IMR-90 (cell line): ENCODE measurements around the gene TMEM132A. TPM values are rescaled to one million over a fixed set of nuclear protein-coding genes. Genes with fewer than 3 reads are reported as not detected.

Experiments used
- ATAC-seq: fragments of 200-7000 bp; cut with Tn5 transposase; 2 replicates; pipeline ENCODE4 v1.9.1; 2020; ENCODE audit warnings: low read depth, mild to moderate bottlenecking, moderate library complexity
- BruUV-seq: library from RNA; stranded (reverse); fragments of 400-500 nt; replicated peaks from 2 replicates; lab custom pipeline; 2021; lab: Mats Ljungman, UMichigan
- CTCF ChIA-PET: fragments of 300-600 bp; formaldehyde crosslinking; extraction: SDS; loops from one replicate; lab custom pipeline; 2021; ENCODE audit warnings: antibody characterized with exemption; lab: Yijun Ruan, JAX
- POLR2A ChIA-PET: fragments of 300-600 bp; sonication (Branson Sonifier 250); formaldehyde crosslinking; loops from one replicate; lab custom pipeline; 2022; ENCODE audit warnings: antibody characterized with exemption; ENCODE audit not compliant: unreplicated experiment; lab: Charles Lee
- DNase-seq: peaks from one replicate; pipeline ENCODE4 v3.0.0; 2013
- H2AFZ ChIP-seq: replicated peaks from 2 replicates; pipeline ENCODE3; 2013; ENCODE audit warnings: low read length, mild to moderate bottlenecking; ENCODE audit not compliant: poor library complexity
- H2AK5ac ChIP-seq: 2 replicates; pipeline ENCODE4 v1.6.1; 2013; ENCODE audit warnings: low read depth, low read length, inconsistent platforms
- H2AK9ac ChIP-seq: replicated peaks from 2 replicates; pipeline ENCODE3; 2013; ENCODE audit warnings: mild to moderate bottlenecking, low read depth, low read length, moderate library complexity; ENCODE audit not compliant: poor library complexity
- H2BK120ac ChIP-seq: 2 replicates; pipeline ENCODE4 v1.6.1; 2013; ENCODE audit warnings: low read depth, low read length, inconsistent platforms
- H2BK15ac ChIP-seq: 3 replicates; pipeline ENCODE4 v1.6.1; 2013; ENCODE audit warnings: low read depth, low read length, inconsistent platforms
- H2BK20ac ChIP-seq: 2 replicates; pipeline ENCODE4 v1.6.1; 2013; ENCODE audit warnings: low read depth, mild to moderate bottlenecking, inconsistent platforms, low read length, moderate library complexity
- H2BK5ac ChIP-seq: 2 replicates; pipeline ENCODE4 v1.6.1; 2013; ENCODE audit warnings: mild to moderate bottlenecking, low read depth, low read length, inconsistent platforms; ENCODE audit not compliant: poor library complexity, severe bottlenecking
- H3K14ac ChIP-seq: replicated peaks from 2 replicates; pipeline ENCODE4 v1.6.1; 2013; ENCODE audit warnings: low read depth, low read length, inconsistent platforms
- H3K18ac ChIP-seq: 2 replicates; pipeline ENCODE4 v1.6.1; 2013; ENCODE audit warnings: low read depth, low read length, control low read depth
- H3K23ac ChIP-seq: 2 replicates; pipeline ENCODE4 v1.6.1; 2013; ENCODE audit warnings: low read depth, low read length, inconsistent platforms
- H3K27ac ChIP-seq: 2 replicates; pipeline ENCODE4 v1.5.1; 2013; ENCODE audit warnings: mild to moderate bottlenecking, control low read depth, low read length; ENCODE audit not compliant: insufficient read depth
- H3K27me3 ChIP-seq: 2 replicates; pipeline ENCODE4 v1.6.1; 2013; ENCODE audit warnings: low read length; ENCODE audit not compliant: control insufficient read depth, insufficient read depth
- H3K36me3 ChIP-seq: 2 replicates; pipeline ENCODE4 v1.6.1; 2013; ENCODE audit warnings: low read length, mixed read lengths; ENCODE audit not compliant: control insufficient read depth, insufficient read depth
- H3K4ac ChIP-seq: 2 replicates; pipeline ENCODE4 v1.6.1; 2013; ENCODE audit warnings: low read depth, low read length, inconsistent platforms
- H3K4me1 ChIP-seq: 2 replicates; pipeline ENCODE4 v1.6.1; 2013; ENCODE audit warnings: low read length, mixed read lengths; ENCODE audit not compliant: control insufficient read depth, insufficient read depth
- H3K4me2 ChIP-seq: 2 replicates; pipeline ENCODE4 v1.6.1; 2013; ENCODE audit warnings: low read depth, mild to moderate bottlenecking, control low read depth, low read length, moderate library complexity
- H3K4me3 ChIP-seq: 2 replicates; pipeline ENCODE4 v1.5.1; 2013; ENCODE audit warnings: low read depth, mild to moderate bottlenecking, control low read depth, low read length, moderate library complexity; ENCODE audit not compliant: insufficient read depth
- H3K56ac ChIP-seq: 2 replicates; pipeline ENCODE4 v1.6.1; 2013; ENCODE audit warnings: low read length, inconsistent platforms; ENCODE audit not compliant: insufficient read depth; ENCODE audit errors: extremely low read depth
- H3K79me1 ChIP-seq, 2 experiments: 2 replicates each; pipeline ENCODE4 v1.6.1; 2013; ENCODE audit warnings: low read length in 2 of 2, inconsistent platforms in 1 of 2, low read depth in 1 of 2
- H3K9ac ChIP-seq: 2 replicates; pipeline ENCODE4 v1.6.1; 2013; ENCODE audit warnings: low read depth, low read length, control low read depth
- H3K9me1 ChIP-seq: 2 replicates; pipeline ENCODE4 v1.6.1; 2013; ENCODE audit warnings: low read length, inconsistent platforms; ENCODE audit not compliant: insufficient read depth
- H3K9me3 ChIP-seq: 2 replicates; pipeline ENCODE4 v1.6.1; 2013; ENCODE audit warnings: low read length; ENCODE audit not compliant: control insufficient read depth, insufficient read depth
- H4K20me1 ChIP-seq: 2 replicates; pipeline ENCODE4 v1.6.1; 2013; ENCODE audit warnings: low read length, inconsistent platforms; ENCODE audit not compliant: insufficient read depth
- H4K5ac ChIP-seq: 2 replicates; pipeline ENCODE4 v1.6.1; 2013; ENCODE audit warnings: mild to moderate bottlenecking, low read depth, low read length, control low read depth
- H4K8ac ChIP-seq, 2 experiments: 2 replicates each; pipeline ENCODE4 v1.6.1; 2013; ENCODE audit warnings: low read depth in 2 of 2, low read length in 2 of 2, control low read depth in 1 of 2, inconsistent platforms in 1 of 2
- H4K91ac ChIP-seq: 2 replicates; pipeline ENCODE4 v1.6.1; 2013; ENCODE audit warnings: low read depth, low read length, inconsistent platforms; ENCODE audit not compliant: insufficient read depth
- CEBPB ChIP-seq: IDR thresholded peaks from 2 replicates; pipeline ENCODE4 v1.6.1; 2012; ENCODE audit warnings: low read depth, low read length, improper control_type of control experiment
- CHD1 ChIP-seq: IDR thresholded peaks from 2 replicates; pipeline ENCODE4 v1.6.1; 2012; ENCODE audit warnings: low read depth, low read length, improper control_type of control experiment
- MAZ ChIP-seq: IDR thresholded peaks from 2 replicates; pipeline ENCODE4 v1.6.1; 2012; ENCODE audit warnings: low read depth, mild to moderate bottlenecking, low read length, improper control_type of control experiment, moderate library complexity, borderline replicate concordance
- RCOR1 ChIP-seq: IDR thresholded peaks from 2 replicates; pipeline ENCODE4 v1.6.1; 2012; ENCODE audit warnings: mild to moderate bottlenecking, low read length, improper control_type of control experiment; ENCODE audit not compliant: insufficient replicate concordance
- RFX5 ChIP-seq: IDR thresholded peaks from 2 replicates; pipeline ENCODE4 v1.8.0; 2012; ENCODE audit warnings: low read depth, mild to moderate bottlenecking, low read length, moderate library complexity
- WGBS, 2 experiments: methylation state at CpG; one replicate each; pipeline versions ENCODE4 v1.1.5 to v1.1.7; 2013; ENCODE audit warnings: missing lambda C conversion rate in 2 of 2; ENCODE audit not compliant: insufficient read length in 1 of 2; ENCODE audit errors: extremely low coverage in 2 of 2; 5-methylcytosine and 5-hydroxymethylcytosine counted together
- dilution Hi-C: fragments of 300-500 bp; cut with HindIII; formaldehyde crosslinking; loops from one replicate; pipeline ENCODE4 v1.14.3; 2018; ENCODE audit warnings: low sequenced_read_pairs; ENCODE audit not compliant: unreplicated experiment
- in situ Hi-C: fragments of 300-500 bp; cut with MboI; formaldehyde crosslinking; loops from 3 replicates; pipeline ENCODE4 v1.14.3; 2019; ENCODE audit warnings: low sequenced_read_pairs, inconsistent platforms, mixed read lengths
- intact Hi-C: fragments of 100-400 bp; cut with micrococcal nuclease; formaldehyde crosslinking; loops from 2 replicates; pipeline ENCODE4 v1.10.0; 2022
- polyA plus RNA-seq, 3 experiments: library from polyadenylated mRNA; depleted of rRNA; stranded (reverse); fragments of >200 nt; gene quantifications; 2 replicates each; pipeline ENCODE4 v1.2.3, GENCODE V29; 2012; ENCODE audit warnings: low replicate concordance in 1 of 3
- total RNA-seq: library from RNA; depleted of rRNA; stranded (reverse); fragments of >200 nt; gene quantifications from 2 replicates; pipeline ENCODE4 v1.2.3, GENCODE V29; 2012

TMEM132A gene
- total and polyA plus RNA-seq, 2 of the 4 experiments (the other 2 are of a cell fraction): 7.7 to 64.2 TPM

- Histone ChIP-seq H2BK120ac (no peak overlapping the region), H3K9me3 (no peaks in the 10 kb centered on the region), H3K9me1 (no peaks in the 10 kb centered on the region), H3K23ac (no peak overlapping the region), H3K36me3 (peaks cover 47% of the 10 kb centered on the region), H3K14ac (no peak overlapping the region), H3K27me3 (no peaks in the 10 kb centered on the region), H3K9ac (no peak overlapping the region), H3K4me3 (no peak overlapping the region), H2BK20ac (no peak overlapping the region), H4K5ac (no peak overlapping the region), H2BK5ac (no peak overlapping the region), H3K4me1 (no peaks in the 10 kb centered on the region; the same call in 1 of the 2 replicates), H3K27ac (no peak overlapping the region), H4K8ac (no peak overlapping the region), H2AFZ (no peak overlapping the region), H3K56ac (no peak overlapping the region), H2AK9ac (peak overlapping the region; percentile 50), H3K79me1 (no peaks in the 10 kb centered on the region), H3K4ac (no peak overlapping the region), H2BK15ac (no peak overlapping the region), H4K91ac (no peak overlapping the region), H2AK5ac (no peak overlapping the region), H3K18ac (no peak overlapping the region), H3K4me2 (no peak overlapping the region), H4K20me1 (no peaks in the 10 kb centered on the region)
- in situ Hi-C loops (no loop called here), dilution Hi-C loops (no loop called here), intact Hi-C loops (no loop called here)
- WGBS, 2 experiments: 93% methylated on average over 3 of the region's 21 CpGs; no CpG with 5 or more reads in 1 of the 2 experiments
- ChIA-PET POLR2A (no interaction called here), CTCF (interaction anchor here (0.7 kb wide), 1 partner anchor 440 kb away, joined by 4 read pairs; no protein-coding TSS in a partner anchor)
- BruUV-seq: no TSS peak
- DNase-seq: no peak
- no peak for TF ChIP-seq RCOR1
- TF ChIP-seq MAZ: no peak
- no peak for TF ChIP-seq RFX5
- no peak for TF ChIP-seq CEBPB
- no peak for TF ChIP-seq CHD1
- no peak for ATAC-seq
Observed at GRCh38 chr11:60934790-60935605, 10.7 kb downstream of the TMEM132A start.
